Measurements from ENCODE around the gene PRDM15. TPM values are rescaled to one million over a fixed set of nuclear protein-coding genes. Genes with fewer than 3 reads are reported as not detected.

Gene PRDM15
- total RNA-seq, 2 experiments from 2014 or later, result 19.7 to 30.2 TPM

DNA sequence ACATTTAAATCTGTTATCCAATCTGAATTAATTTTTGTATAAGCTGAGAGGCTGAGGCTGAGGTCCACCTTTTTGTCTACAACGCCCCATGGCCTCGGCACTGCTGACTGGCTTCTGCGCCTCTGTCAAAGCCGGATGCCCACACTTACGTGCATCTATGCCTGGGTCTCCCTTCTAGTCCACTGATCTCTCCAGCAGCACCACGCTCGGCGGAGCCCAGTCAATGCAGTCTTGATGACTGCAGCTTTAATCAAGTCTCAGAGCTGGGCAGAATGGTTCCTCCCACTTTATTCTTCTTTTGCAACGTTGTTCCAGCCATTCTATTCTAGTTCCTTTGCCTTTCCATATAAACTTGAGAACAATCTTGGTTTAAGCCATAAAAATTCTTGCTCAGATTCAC lies 9.4 kb downstream of the PRDM15 start:
- Histone ChIP-seq H3K4me2 (ENCODE audit: low read length) (peak overlapping the region; percentile 79), H3K79me2 (ENCODE audit: insufficient read depth, low read depth, low read length) (peaks cover 20% of the 10 kb centered on the region; the same call in 1 of the 2 replicates), H3K4me3 (ENCODE audit: low read depth, low read length, poor library complexity, severe bottlenecking) (peak overlapping the region; percentile 41), H3K36me3 (ENCODE audit: insufficient read depth, low read length) (no peaks in the 10 kb centered on the region), H3K27ac (ENCODE audit: low read depth, low read length, poor library complexity, severe bottlenecking) (peak overlapping the region; percentile 96), H3K9me3 (ENCODE audit: low read length) (no peaks in the 10 kb centered on the region), H2AFZ (ENCODE audit: low read length) (peak overlapping the region; percentile 11; the same call in 1 of the 2 replicates), H3K9me2 (ENCODE audit: insufficient read depth, low read length) (no peaks in the 10 kb centered on the region), H4K20me1 (ENCODE audit: insufficient read depth, low read length) (no peaks in the 10 kb centered on the region), H3K4me1 (ENCODE audit: insufficient read depth, low read length, poor library complexity, severe bottlenecking) (peaks cover 98% of the 10 kb centered on the region)
- ChIA-PET POLR2A (interaction anchor here (0.7 to 4.5 kb wide), 2 partner anchors 8 to 350 kb away, joined by 3 to 34 read pairs; no protein-coding TSS in a partner anchor), CTCF (ENCODE audit: unreplicated experiment) (interaction anchor here (0.6 kb wide), 1 partner anchor 10 kb away, joined by 3 read pairs; no protein-coding TSS in a partner anchor)
- TF ChIP-seq, protein P1, sequence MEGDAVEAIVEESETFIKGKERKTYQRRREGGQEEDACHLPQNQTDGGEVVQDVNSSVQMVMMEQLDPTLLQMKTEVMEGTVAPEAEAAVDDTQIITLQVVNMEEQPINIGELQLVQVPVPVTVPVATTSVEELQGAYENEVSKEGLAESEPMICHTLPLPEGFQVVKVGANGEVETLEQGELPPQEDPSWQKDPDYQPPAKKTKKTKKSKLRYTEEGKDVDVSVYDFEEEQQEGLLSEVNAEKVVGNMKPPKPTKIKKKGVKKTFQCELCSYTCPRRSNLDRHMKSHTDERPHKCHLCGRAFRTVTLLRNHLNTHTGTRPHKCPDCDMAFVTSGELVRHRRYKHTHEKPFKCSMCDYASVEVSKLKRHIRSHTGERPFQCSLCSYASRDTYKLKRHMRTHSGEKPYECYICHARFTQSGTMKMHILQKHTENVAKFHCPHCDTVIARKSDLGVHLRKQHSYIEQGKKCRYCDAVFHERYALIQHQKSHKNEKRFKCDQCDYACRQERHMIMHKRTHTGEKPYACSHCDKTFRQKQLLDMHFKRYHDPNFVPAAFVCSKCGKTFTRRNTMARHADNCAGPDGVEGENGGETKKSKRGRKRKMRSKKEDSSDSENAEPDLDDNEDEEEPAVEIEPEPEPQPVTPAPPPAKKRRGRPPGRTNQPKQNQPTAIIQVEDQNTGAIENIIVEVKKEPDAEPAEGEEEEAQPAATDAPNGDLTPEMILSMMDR (conservative IDR thresholded peaks at IDR 0.05; ENCODE audit: low read length), result no peak
- no peak for TF ChIP-seq EZH2phosphoT487 (IDR thresholded peaks at IDR 0.05; ENCODE audit: borderline replicate concordance, low read depth, low read length)
- peak; percentile 69 for DNase-seq (ENCODE audit: low spot score)
- no TSS peak for BruUV-seq (replicated peaks)
- intact Hi-C loops (cut with micrococcal nuclease; ENCODE audit: unreplicated experiment), result loop anchor here (2.0 to 10.0 kb wide), 3 partner anchors 193 to 665 kb away; no protein-coding TSS in a partner anchor

DNA sequence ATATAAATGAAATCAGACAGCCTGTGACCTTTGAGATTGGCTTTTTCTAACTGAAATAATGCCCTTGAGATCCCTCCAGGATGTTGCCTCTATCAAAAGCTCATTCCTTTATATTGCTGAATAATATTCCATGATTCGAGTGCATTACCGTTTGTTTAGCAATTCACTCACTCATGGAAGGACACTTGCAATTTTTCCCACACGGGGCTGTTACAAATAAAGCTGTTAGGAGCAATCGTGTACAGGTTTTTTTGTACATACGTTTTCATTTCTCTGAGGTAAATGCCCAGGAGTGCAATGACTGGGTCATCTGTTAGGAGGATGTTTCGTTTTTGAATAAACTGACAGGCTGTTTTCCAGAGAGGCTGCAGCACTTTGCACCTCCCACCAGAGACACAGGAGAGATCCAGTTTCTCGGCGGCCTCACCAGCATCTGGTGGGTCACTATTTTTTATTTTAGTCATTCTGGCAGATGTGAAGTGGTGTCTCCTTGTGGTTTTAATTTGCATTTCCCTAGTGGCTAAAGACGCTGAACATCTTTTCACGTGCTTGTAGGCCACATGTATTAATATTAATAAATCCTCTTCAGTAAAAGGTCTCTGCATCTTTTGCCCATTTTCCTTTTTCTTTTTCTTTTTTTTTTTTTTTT lies 11.0 kb downstream of the PRDM15 start:
- peak overlapping the region; percentile 58 for H3K4me3 ChIP-seq (ENCODE audit: low read depth, low read length, poor library complexity, severe bottlenecking)
- peak overlapping the region; percentile 96 for H3K27ac ChIP-seq (ENCODE audit: low read depth, low read length, poor library complexity, severe bottlenecking)
- H3K36me3 ChIP-seq (ENCODE audit: insufficient read depth, low read length), result no peaks in the 10 kb centered on the region
- no peak overlapping the region for H2AFZ ChIP-seq (ENCODE audit: low read length)
- H3K9me3 ChIP-seq (ENCODE audit: low read length), result no peaks in the 10 kb centered on the region
- H3K4me1 ChIP-seq (ENCODE audit: insufficient read depth, low read length, poor library complexity, severe bottlenecking), result peaks cover 98% of the 10 kb centered on the region
- TF ChIP-seq EZH2phosphoT487 (IDR thresholded peaks at IDR 0.05; ENCODE audit: borderline replicate concordance, low read depth, low read length), result no peak
- TF ChIP-seq, protein P1 (conservative IDR thresholded peaks at IDR 0.05; ENCODE audit: low read length), result no peak
- no peaks in the 10 kb centered on the region for H3K9me2 ChIP-seq (ENCODE audit: insufficient read depth, low read length)
- no peaks in the 10 kb centered on the region for H4K20me1 ChIP-seq (ENCODE audit: insufficient read depth, low read length)
- intact Hi-C loops (cut with micrococcal nuclease; ENCODE audit: unreplicated experiment), result loop anchor here (2.0 to 10.0 kb wide), 3 partner anchors 195 to 667 kb away; no protein-coding TSS in a partner anchor
- peak; percentile 96 for DNase-seq (ENCODE audit: low spot score)
- peak overlapping the region; percentile 79 for H3K4me2 ChIP-seq (ENCODE audit: low read length)
- BruUV-seq (replicated peaks), result TSS peak; percentile 89
- ChIA-PET CTCF (ENCODE audit: unreplicated experiment) (no interaction called here), POLR2A (interaction anchor here (0.6 to 4.5 kb wide), 9 partner anchors 7 to 250 kb away, joined by 3 to 34 read pairs (median 5); no protein-coding TSS in a partner anchor)
- H3K79me2 ChIP-seq (ENCODE audit: insufficient read depth, low read depth, low read length), result peaks cover 20% of the 10 kb centered on the region; the same call in 1 of the 2 replicates
